ENCODE results near the gene INAFM2. TPM values are rescaled to one million over a fixed set of nuclear protein-coding genes. Genes with fewer than 3 reads are reported as not detected.

Gene INAFM2
- total RNA-seq, 1 donor from 2014 or later, result 14.9 TPM

DNA sequence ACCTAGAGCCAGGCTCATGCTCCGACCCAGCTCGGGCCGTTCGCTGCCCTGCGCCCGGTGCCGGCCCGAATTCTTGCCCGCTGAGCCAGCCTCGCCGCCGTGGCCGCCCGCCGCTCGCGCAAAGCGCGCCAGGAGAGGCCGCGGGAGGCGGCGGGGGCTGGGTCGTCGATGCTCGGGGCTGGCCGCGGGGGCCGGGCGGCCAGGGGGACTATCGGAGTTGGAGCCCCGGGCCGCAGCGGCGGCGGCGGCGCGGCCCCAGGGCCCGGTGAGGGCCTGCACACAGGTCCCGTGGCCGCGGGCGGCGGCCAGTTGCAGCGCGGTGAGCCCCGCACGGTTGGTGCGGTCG lies 41.7 kb upstream of the INAFM2 start:
- no peak for DNase-seq (ENCODE audit: low read depth)
- H3K4me3 ChIP-seq (ENCODE audit: low read depth, low read length), result no peak overlapping the region
- peaks cover 73% of the 10 kb centered on the region for H3K27me3 ChIP-seq (ENCODE audit: control insufficient read depth, insufficient read depth, low read length)
- H3K36me3 ChIP-seq (ENCODE audit: control insufficient read depth, insufficient read depth, low read length), result no peaks in the 10 kb centered on the region
- TF ChIP-seq, protein P1, sequence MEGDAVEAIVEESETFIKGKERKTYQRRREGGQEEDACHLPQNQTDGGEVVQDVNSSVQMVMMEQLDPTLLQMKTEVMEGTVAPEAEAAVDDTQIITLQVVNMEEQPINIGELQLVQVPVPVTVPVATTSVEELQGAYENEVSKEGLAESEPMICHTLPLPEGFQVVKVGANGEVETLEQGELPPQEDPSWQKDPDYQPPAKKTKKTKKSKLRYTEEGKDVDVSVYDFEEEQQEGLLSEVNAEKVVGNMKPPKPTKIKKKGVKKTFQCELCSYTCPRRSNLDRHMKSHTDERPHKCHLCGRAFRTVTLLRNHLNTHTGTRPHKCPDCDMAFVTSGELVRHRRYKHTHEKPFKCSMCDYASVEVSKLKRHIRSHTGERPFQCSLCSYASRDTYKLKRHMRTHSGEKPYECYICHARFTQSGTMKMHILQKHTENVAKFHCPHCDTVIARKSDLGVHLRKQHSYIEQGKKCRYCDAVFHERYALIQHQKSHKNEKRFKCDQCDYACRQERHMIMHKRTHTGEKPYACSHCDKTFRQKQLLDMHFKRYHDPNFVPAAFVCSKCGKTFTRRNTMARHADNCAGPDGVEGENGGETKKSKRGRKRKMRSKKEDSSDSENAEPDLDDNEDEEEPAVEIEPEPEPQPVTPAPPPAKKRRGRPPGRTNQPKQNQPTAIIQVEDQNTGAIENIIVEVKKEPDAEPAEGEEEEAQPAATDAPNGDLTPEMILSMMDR (IDR thresholded peaks at IDR 0.05; ENCODE audit: insufficient read depth, low read length, poor library complexity, severe bottlenecking), result no peak

DNA sequence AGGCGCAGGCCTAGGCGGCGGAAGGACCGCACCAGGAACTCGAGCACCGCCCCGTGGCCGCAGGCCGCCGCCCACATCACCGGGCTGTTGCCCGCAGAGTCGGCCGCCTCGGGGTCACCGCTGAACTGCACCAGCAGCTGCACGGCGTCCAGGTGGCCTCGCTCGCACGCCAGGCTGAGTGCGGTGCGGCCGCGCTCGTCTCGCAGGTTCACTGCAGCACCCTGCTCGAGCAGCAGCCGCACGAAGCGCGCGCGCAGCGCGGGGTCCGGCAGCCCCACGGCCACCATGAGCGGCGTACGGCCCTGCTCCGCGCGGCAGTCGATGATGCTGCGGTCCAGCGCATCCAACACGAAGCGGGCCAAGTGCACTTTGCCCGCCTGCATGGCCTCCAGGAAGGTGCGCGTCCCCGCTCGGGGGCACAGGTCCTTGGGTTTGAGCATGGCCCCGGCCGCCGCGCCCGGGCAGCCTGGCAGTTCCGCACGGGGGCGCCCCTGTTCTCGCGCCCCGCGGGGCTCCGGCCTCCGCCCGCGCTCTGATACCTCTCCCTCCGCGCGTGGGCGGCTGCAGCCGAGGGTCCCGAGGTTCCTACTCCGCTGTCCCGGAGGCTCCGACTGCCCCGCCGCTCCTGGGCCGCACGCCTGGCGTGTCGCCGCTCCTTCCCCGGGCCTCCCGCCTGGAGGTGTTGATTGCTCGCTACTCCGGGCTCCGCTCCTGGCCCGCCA lies 41.2 kb upstream of the INAFM2 start:
- Histone ChIP-seq H3K27me3 (ENCODE audit: control insufficient read depth, insufficient read depth, low read length) (peaks cover 74% of the 10 kb centered on the region), H3K36me3 (ENCODE audit: control insufficient read depth, insufficient read depth, low read length) (no peaks in the 10 kb centered on the region), H3K4me3 (ENCODE audit: low read depth, low read length) (peak overlapping the region; percentile 16)
- DNase-seq (ENCODE audit: low read depth), result no peak
- TF ChIP-seq, protein P1 (IDR thresholded peaks at IDR 0.05; ENCODE audit: insufficient read depth, low read length, poor library complexity, severe bottlenecking), result peak; percentile 6

DNA sequence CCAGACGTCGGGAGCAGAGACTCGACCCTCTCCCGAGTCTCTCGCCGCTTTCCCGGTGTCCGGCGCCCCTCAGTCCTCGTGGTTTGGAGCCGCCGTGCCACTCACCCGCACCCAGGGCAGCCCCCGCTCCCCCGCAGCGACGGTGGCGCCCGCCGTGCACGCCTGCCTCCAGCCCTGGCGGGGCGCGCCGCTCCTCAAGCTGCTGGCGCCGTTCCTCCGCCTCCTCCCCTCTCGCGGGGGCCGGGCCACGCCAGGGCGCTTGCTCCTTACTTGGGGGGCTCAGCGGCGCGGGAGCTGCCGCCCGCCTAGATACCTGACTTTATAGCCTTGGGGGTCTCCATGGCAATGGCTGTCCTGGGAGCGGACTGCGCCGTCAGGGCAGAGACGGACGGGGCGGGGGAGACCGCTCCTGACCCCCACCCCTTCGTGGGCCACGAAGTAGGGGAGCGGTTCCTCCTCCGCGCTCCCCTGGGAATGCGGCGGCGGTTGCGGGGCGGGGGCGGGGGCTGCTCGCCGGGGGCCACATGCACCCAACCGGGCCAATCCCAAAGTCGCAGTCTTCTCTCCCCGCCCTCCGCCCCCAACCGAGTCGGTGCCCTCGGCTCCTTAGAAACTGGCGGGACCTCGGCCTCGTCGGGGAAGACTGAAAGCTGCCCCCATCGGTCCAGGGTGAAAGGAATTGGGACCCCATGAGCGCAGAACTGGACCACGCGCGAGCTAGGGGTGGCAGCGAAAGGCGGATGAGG lies 40.5 kb upstream of the INAFM2 start, which contains the start of gene ANKRD63:
Gene ANKRD63, minus strand, starts transcription at position 196 of the 746 bp plus-strand sequence. CDS start 478 bp downstream, outside the sequence.
- H3K4me3 ChIP-seq (ENCODE audit: low read depth, low read length), result peak within 1 kb of the TSS; percentile 16
- peaks cover 68% of the 10 kb centered on the region for H3K27me3 ChIP-seq (ENCODE audit: control insufficient read depth, insufficient read depth, low read length)
- TF ChIP-seq, protein P1 (IDR thresholded peaks at IDR 0.05; ENCODE audit: insufficient read depth, low read length, poor library complexity, severe bottlenecking), result no peak
- DNase-seq (ENCODE audit: low read depth), result no peak
- no peaks in the 10 kb centered on the region for H3K36me3 ChIP-seq (ENCODE audit: control insufficient read depth, insufficient read depth, low read length)

DNA sequence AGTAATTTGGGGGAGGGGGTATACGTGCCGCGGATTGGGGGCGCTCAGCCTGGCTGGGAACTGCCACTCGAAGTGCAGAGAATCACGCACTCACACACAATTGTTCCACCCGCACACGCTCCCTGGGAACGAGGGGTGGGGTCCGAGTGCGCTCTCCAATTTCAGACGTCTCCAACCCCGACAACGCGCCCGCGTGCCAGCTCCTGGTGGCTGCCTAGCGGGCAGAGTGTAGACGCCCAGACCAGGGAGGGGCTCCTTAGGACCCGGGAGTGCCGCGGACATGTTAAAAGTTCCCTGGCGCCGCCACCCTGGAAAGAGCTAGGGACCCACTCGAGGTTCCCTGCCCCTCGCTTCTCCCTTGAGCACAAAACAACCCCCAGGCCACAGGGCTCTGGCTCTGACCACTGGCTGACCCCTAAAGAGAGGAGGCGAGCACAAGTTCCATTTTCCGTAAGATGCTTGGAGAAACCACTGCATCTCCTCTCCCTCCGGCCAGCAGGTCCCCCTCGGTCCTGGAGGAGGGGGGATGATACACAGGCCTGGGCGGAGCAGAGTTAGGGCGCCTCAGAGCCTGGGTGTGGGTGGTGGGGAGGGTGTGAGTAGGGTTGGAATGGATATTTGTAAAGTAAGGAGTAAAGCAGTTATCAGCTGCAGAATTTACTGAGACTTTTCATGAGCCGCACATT lies 39.7 kb upstream of the INAFM2 start:
- DNase-seq (ENCODE audit: low read depth), result no peak
- TF ChIP-seq, protein P1 (IDR thresholded peaks at IDR 0.05; ENCODE audit: insufficient read depth, low read length, poor library complexity, severe bottlenecking), result no peak
- Histone ChIP-seq H3K27me3 (ENCODE audit: control insufficient read depth, insufficient read depth, low read length) (peaks cover 60% of the 10 kb centered on the region), H3K36me3 (ENCODE audit: control insufficient read depth, insufficient read depth, low read length) (no peaks in the 10 kb centered on the region), H3K4me3 (ENCODE audit: low read depth, low read length) (no peak overlapping the region)

DNA sequence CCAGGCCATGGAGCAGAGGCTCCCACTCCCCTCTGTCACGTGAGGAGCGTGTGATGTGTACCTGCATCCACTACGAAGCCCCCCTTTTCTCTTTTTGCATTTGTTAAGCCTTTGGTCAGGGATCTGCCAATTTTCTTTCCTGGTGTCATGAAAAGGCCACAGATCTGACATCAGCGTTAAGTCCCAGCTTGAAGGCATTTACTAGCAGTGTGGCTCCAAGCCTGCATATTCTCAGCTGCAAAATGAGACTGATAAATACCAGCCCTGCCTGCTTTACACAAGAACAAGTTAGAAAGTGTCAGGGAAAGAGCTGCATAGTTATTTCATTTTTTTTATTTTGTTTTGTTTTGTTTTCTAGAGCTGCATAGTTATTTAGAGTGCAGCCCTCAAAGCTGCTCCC lies 38.3 kb upstream of the INAFM2 start:
- Histone ChIP-seq H3K36me3 (ENCODE audit: control insufficient read depth, insufficient read depth, low read length) (no peaks in the 10 kb centered on the region), H3K4me3 (ENCODE audit: low read depth, low read length) (no peak overlapping the region), H3K27me3 (ENCODE audit: control insufficient read depth, insufficient read depth, low read length) (peaks cover 46% of the 10 kb centered on the region)
- TF ChIP-seq, protein P1 (IDR thresholded peaks at IDR 0.05; ENCODE audit: insufficient read depth, low read length, poor library complexity, severe bottlenecking), result no peak
- no peak for DNase-seq (ENCODE audit: low read depth)
